Adipocyte (in vitro differentiated cells): ENCODE results near the gene FSTL4.

Experiments used
- DNase-seq: peaks from one replicate; pipeline ENCODE4 v3.0.0-alpha.2; 2015; ENCODE audit warnings: low read depth
- H3K27me3 ChIP-seq: replicated peaks from 2 replicates; pipeline ENCODE4 v1.7.0; 2013; ENCODE audit warnings: mild to moderate bottlenecking, low read length, moderate library complexity; ENCODE audit not compliant: control insufficient read depth, insufficient read depth
- H3K36me3 ChIP-seq: 2 replicates; pipeline ENCODE4 v1.7.0; 2013; ENCODE audit warnings: low read length, mild to moderate bottlenecking, moderate library complexity; ENCODE audit not compliant: control insufficient read depth, insufficient read depth, severe bottlenecking
- H3K4me1 ChIP-seq: 2 replicates; pipeline ENCODE4 v1.7.0; 2013; ENCODE audit warnings: mild to moderate bottlenecking, low read length, moderate library complexity; ENCODE audit not compliant: control insufficient read depth, insufficient read depth
- H3K4me3 ChIP-seq: 2 replicates; pipeline ENCODE4 v1.7.0; 2013; ENCODE audit warnings: mild to moderate bottlenecking, low read length, moderate library complexity
- H3K9ac ChIP-seq: 2 replicates; pipeline ENCODE4 v1.7.0; 2013; ENCODE audit warnings: mild to moderate bottlenecking, low read length, moderate library complexity
- H3K9me3 ChIP-seq: 2 replicates; pipeline ENCODE4 v1.7.0; 2013; ENCODE audit warnings: mild to moderate bottlenecking, low read length, moderate library complexity; ENCODE audit not compliant: control insufficient read depth

FSTL4 gene

DNA sequence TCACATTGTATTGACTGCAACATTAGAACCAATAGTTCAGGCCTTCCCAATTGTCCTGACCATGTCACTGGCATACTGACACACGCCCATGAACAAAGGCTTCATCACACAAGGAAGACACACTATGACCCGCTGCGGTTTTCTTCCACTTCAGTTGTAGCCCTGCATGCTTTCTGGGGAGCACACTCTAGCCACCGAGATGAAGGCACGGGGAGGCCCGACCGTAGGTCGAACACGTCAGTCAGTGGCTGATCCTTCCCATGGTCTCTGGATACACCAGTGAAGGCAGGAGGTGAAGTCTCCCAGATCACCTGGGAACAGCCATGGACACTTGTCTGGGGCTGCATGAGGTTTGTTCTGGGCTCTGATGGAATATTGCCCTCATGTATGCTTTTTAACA, 224.7 kb downstream of the FSTL4 start:
- no peaks in the 10 kb centered on the region for H3K36me3 ChIP-seq
- DNase-seq, result no peak
- peaks cover 70% of the 10 kb centered on the region for H3K27me3 ChIP-seq
- H3K4me1 ChIP-seq, result no peaks in the 10 kb centered on the region
- no peak overlapping the region for H3K4me3 ChIP-seq
- no peaks in the 10 kb centered on the region for H3K9me3 ChIP-seq
- no peak overlapping the region for H3K9ac ChIP-seq

DNA sequence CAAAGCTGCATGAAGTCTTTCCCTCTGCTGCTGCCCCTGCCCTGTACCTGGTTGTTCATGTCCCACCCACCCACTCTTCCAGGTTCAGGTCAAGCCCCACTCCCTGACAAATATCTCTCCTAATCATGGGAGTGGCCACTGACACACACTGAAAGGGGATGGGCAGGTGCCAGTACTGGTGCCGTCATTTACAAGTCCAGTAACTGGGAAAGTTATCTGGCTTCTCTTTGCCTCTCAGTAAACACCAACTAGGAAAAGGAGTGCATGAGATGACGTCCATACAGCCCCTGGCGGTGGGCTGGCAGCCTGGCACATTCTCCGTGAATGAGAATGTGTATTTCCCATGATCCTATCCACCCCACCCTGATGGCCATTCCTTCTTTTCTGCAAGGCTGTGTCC, 225.2 kb downstream of the FSTL4 start:
- H3K4me1 ChIP-seq, result no peaks in the 10 kb centered on the region
- no peaks in the 10 kb centered on the region for H3K36me3 ChIP-seq
- no peak overlapping the region for H3K9ac ChIP-seq
- peaks cover 71% of the 10 kb centered on the region for H3K27me3 ChIP-seq
- H3K4me3 ChIP-seq, result no peak overlapping the region
- H3K9me3 ChIP-seq, result peaks cover 2% of the 10 kb centered on the region
- no peak for DNase-seq

- DNase-seq, result no peak
- no peaks in the 10 kb centered on the region for H3K36me3 ChIP-seq
- no peaks in the 10 kb centered on the region for H3K4me1 ChIP-seq
- H3K9me3 ChIP-seq, result peaks cover 4% of the 10 kb centered on the region
- no peak overlapping the region for H3K4me3 ChIP-seq
- H3K27me3 ChIP-seq, result peaks cover 71% of the 10 kb centered on the region
- H3K9ac ChIP-seq, result no peak overlapping the region
Observed at GRCh38 chr5:133386662-133387061, 225.7 kb downstream of the FSTL4 start.

DNA sequence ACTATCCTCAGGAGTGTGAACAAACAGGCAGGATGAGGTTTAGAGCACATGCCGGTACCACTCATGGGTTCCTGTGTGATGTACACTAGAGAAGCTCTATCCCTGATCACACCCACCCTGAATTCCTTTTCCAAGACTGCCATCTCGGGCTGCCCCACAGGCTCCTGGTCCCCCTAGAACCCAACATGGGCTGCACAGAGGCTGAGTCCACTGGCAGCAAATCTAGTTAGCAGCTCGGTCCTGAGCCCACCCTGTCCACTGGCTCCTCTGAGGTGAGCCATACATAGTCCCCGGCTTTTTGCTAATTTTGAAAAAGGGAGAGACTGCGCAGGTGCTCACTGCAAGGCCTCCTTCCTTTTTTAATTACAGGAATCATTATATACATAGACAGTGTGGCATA, 227.0 kb downstream of the FSTL4 start:
- no peak overlapping the region for H3K9ac ChIP-seq
- peaks cover 66% of the 10 kb centered on the region for H3K27me3 ChIP-seq
- H3K9me3 ChIP-seq, result peaks cover 4% of the 10 kb centered on the region
- H3K4me3 ChIP-seq, result no peak overlapping the region
- no peaks in the 10 kb centered on the region for H3K4me1 ChIP-seq
- H3K36me3 ChIP-seq, result no peaks in the 10 kb centered on the region
- no peak for DNase-seq

GRCh38 chr5:133384903-133385302, 227.4 kb downstream of the FSTL4 start:
- no peak overlapping the region for H3K9ac ChIP-seq
- peaks cover 4% of the 10 kb centered on the region for H3K9me3 ChIP-seq
- no peaks in the 10 kb centered on the region for H3K4me1 ChIP-seq
- no peak for DNase-seq
- H3K36me3 ChIP-seq, result no peaks in the 10 kb centered on the region
- no peak overlapping the region for H3K4me3 ChIP-seq
- H3K27me3 ChIP-seq, result peaks cover 62% of the 10 kb centered on the region

DNA sequence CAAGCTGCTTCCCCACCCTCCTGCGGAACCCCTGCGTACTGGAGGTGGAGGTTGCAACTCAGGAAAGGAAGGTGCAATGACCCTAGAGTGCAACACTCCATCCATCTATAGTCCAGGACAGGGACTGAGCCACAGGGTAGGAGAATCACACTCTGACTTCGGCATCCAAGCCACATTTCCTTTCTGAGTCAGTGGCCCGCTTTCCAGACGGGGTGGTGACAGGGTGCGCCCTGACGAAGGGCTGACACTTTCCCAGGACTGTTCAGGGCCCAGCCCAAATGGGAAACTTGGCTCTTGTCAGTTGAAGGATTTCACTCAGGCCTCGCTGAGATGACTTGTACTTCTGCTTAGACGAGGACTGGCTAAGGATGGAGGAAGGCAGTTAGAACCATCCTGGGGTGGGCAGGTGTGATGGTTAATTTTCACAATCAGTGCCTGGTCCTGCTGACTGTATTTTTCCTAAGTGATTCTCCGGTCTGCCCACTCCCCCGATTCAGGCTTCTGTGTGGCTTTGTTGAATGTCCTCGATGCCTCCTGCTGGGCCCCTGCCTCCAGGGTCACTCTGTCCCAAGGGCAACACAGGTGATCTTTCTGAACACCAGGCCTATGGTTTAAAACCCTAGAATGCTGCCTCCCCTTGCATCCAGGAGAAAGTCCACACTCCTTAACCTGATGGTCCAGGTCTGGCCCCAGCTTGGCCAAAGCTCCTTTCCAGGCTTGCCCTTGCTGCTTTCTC, 228.1 kb downstream of the FSTL4 start:
- no peak for DNase-seq
- Histone ChIP-seq H3K4me3 (no peak overlapping the region), H3K27me3 (peaks cover 60% of the 10 kb centered on the region), H3K9me3 (peaks cover 4% of the 10 kb centered on the region), H3K9ac (no peak overlapping the region), H3K36me3 (no peaks in the 10 kb centered on the region), H3K4me1 (no peaks in the 10 kb centered on the region)

- H3K9me3 ChIP-seq, result peaks cover 4% of the 10 kb centered on the region
- H3K4me1 ChIP-seq, result no peaks in the 10 kb centered on the region
- peaks cover 60% of the 10 kb centered on the region for H3K27me3 ChIP-seq
- no peaks in the 10 kb centered on the region for H3K36me3 ChIP-seq
- H3K9ac ChIP-seq, result no peak overlapping the region
- H3K4me3 ChIP-seq, result no peak overlapping the region
- DNase-seq, result no peak
Observed at GRCh38 chr5:133383580-133383939, 228.8 kb downstream of the FSTL4 start.

DNA sequence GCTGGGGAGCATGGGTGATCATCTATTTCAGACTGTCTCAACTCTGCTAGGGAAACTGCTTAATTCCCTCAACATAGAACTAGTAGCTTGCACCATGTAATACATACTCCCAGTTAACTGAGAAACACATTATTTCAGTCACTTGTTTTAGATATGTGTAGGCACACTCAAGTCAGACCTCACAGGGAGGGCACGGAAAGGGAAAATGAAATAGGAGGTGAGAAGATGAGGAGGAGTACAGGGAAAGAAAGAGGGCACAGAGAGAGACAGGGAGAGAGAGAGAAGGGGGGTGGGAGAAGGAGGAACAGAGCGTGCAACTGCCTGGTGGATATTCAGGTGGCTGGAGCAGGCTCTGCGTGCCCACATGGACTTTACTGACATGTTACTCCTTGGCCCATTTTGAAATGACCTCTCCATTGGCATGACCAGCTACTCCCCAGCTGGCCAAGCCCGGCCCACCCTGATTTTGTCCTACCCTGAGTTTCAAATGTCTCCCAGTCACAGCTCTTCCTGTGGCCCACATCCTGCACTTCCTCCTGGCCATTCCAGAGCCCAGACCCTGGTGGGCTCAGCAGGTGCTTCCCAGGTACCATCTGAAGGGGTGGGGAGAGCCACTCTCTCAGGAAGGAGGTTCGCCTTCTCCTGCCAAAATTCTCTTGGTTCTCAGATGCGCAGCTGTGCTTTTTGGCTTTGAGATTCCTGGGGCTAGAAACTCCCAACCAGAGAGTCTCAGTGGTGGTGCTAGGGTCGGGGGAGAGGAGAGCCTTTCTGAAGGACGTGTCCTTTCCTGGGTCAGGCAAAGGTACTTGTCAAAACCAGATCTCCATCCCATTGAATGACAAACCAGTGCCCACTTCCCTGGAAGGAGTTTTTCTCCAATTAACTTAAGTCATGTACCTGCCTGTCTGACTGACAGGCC, 229.4 kb downstream of the FSTL4 start:
- Histone ChIP-seq H3K4me3 (no peak overlapping the region), H3K9ac (no peak overlapping the region), H3K4me1 (no peaks in the 10 kb centered on the region), H3K36me3 (no peaks in the 10 kb centered on the region), H3K9me3 (peaks cover 9% of the 10 kb centered on the region), H3K27me3 (peaks cover 56% of the 10 kb centered on the region)
- DNase-seq, result no peak

GRCh38 chr5:133381571-133382365, 230.6 kb downstream of the FSTL4 start:
- Histone ChIP-seq H3K27me3 (peaks cover 45% of the 10 kb centered on the region), H3K4me1 (no peaks in the 10 kb centered on the region), H3K9ac (no peak overlapping the region), H3K4me3 (no peak overlapping the region), H3K9me3 (peaks cover 19% of the 10 kb centered on the region), H3K36me3 (no peaks in the 10 kb centered on the region)
- no peak for DNase-seq

DNA sequence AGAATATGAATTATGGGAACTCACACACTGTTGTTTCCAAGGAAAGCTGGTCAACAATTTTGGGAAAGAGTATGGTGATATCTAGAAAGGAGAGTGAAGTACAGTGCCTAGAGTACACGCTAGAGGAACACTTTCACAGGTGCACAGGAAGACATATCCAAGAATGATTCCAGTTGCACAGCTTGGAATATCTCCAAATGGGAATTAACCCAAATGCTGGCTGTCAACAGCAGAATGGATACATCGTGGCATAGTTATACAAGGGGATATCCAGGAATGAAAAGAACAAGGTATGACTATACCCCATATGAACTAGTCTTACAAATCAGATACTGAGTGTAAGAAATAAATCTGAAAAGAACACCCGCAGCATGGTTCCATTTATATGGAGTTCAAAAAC, 231.3 kb downstream of the FSTL4 start:
- H3K27me3 ChIP-seq, result peaks cover 37% of the 10 kb centered on the region
- no peaks in the 10 kb centered on the region for H3K36me3 ChIP-seq
- H3K9me3 ChIP-seq, result peaks cover 21% of the 10 kb centered on the region
- no peak for DNase-seq
- no peak overlapping the region for H3K9ac ChIP-seq
- no peaks in the 10 kb centered on the region for H3K4me1 ChIP-seq
- no peak overlapping the region for H3K4me3 ChIP-seq

DNA sequence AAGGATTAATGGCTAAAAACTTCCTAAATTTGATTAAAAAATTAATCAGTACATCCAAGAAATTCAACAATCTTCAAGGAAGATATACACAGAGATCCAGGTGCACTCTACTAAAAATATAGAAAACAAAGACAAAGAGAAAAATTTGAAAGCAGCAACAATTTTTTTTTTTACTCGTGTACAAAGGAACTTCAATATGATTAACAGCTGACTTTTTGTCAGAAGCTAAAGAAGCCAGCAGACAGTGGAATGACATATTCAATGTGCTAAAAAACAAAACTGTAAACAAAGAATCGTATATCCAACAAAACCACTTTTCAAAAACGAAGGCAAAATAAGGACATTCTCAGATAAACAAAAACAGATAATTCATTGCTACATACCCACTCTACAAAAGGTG, 234.6 kb downstream of the FSTL4 start:
- Histone ChIP-seq H3K4me1 (no peaks in the 10 kb centered on the region), H3K27me3 (peaks cover 17% of the 10 kb centered on the region), H3K4me3 (no peak overlapping the region), H3K36me3 (no peaks in the 10 kb centered on the region), H3K9ac (no peak overlapping the region), H3K9me3 (peaks cover 22% of the 10 kb centered on the region)
- DNase-seq, result no peak
